Measurements from ENCODE around the gene ACTMAP. TPM values are rescaled to one million over a fixed set of nuclear protein-coding genes. Genes with fewer than 3 reads are reported as not detected.

Gene ACTMAP
- polyA plus RNA-seq, 3 donors = 4.3 to 13.0 (median 8.5) TPM

DNA sequence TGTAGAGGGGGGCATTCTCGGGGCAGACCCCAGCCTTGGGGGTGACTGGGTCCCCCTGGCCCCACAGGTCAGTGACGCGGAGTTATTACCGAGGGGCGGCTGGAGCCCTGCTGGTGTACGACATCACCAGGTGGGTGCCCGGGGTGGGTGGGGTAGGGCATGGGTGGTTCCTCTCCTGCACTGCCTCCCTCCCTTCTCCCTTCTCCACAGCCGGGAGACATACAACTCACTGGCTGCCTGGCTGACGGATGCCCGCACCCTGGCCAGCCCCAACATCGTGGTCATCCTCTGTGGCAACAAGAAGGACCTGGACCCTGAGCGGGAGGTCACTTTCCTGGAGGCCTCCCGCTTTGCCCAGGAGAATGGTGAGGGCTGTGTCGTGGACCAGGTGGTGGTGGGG is 33.4 kb upstream of the ACTMAP start:
- DNase-seq = no peak
- H3K79me2 ChIP-seq (ENCODE audit: insufficient read depth, low read length) = peaks cover 18% of the 10 kb centered on the region
- peaks cover 5 to 7% of the 10 kb centered on the region in 2 donors for H3K4me1 ChIP-seq (ENCODE audit: control insufficient read depth in 1 of 2, insufficient read depth in 2 of 2, low read length in 2 of 2)
- H3K9ac ChIP-seq (ENCODE audit: insufficient read depth, low read length, poor library complexity, severe bottlenecking) = no peak overlapping the region
- TF ChIP-seq, protein P1, sequence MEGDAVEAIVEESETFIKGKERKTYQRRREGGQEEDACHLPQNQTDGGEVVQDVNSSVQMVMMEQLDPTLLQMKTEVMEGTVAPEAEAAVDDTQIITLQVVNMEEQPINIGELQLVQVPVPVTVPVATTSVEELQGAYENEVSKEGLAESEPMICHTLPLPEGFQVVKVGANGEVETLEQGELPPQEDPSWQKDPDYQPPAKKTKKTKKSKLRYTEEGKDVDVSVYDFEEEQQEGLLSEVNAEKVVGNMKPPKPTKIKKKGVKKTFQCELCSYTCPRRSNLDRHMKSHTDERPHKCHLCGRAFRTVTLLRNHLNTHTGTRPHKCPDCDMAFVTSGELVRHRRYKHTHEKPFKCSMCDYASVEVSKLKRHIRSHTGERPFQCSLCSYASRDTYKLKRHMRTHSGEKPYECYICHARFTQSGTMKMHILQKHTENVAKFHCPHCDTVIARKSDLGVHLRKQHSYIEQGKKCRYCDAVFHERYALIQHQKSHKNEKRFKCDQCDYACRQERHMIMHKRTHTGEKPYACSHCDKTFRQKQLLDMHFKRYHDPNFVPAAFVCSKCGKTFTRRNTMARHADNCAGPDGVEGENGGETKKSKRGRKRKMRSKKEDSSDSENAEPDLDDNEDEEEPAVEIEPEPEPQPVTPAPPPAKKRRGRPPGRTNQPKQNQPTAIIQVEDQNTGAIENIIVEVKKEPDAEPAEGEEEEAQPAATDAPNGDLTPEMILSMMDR (IDR thresholded peaks at IDR 0.05) = no peak
- H2AFZ ChIP-seq (ENCODE audit: insufficient read depth, low read depth, low read length, poor library complexity, severe bottlenecking) = no peak overlapping the region
- Mint-ChIP-seq H3K27me3 (ENCODE audit: low read depth in 3 of 3) (peaks cover 0 to 6% (median 0%) of the 10 kb centered on the region in 3 donors), H3K36me3 (peaks cover 64 to 80% of the 10 kb centered on the region in 2 donors), H3K4me3 (no peak overlapping the region), H3K27ac (peak overlapping the region in 3 of 7 donors; percentile 10 to 52 (median 18)), H3K9me3 (peaks cover 0 to 1% (median 0%) of the 10 kb centered on the region in 7 donors), H3K4me1 (peaks cover 19% of the 10 kb centered on the region)
- 100% methylated on average over 5 of the region's 14 CpGs for WGBS (ENCODE audit: insufficient coverage)
- peaks cover 34% of the 10 kb centered on the region for H4K20me1 ChIP-seq (ENCODE audit: insufficient read depth, low read length)
- intact Hi-C loops (cut with micrococcal nuclease) = no loop called here
- no peak overlapping the region for H3K4me2 ChIP-seq (replicated peaks; ENCODE audit: extremely low read depth, low read length, poor library complexity, severe bottlenecking)
- peaks cover 32 to 73% of the 10 kb centered on the region in 2 donors for H3K36me3 ChIP-seq (replicated peaks in 1 of 2; ENCODE audit: control insufficient read depth in 1 of 2, insufficient read depth in 2 of 2, low read length in 2 of 2)
- no peak overlapping the region for H3K27ac ChIP-seq (ENCODE audit: low read depth in 1 of 2, low read length in 2 of 2)
- H3K27me3 ChIP-seq (ENCODE audit: control insufficient read depth in 2 of 2, insufficient read depth in 2 of 2, low read length in 2 of 2) = no peaks in the 10 kb centered on the region
- no peaks in the 10 kb centered on the region for H3K9me3 ChIP-seq (replicated peaks in 1 of 2; ENCODE audit: control insufficient read depth in 1 of 2, insufficient read depth in 1 of 2, low read length in 2 of 2)
- H3K4me3 ChIP-seq (replicated peaks in 1 of 3; ENCODE audit: low read depth in 2 of 3, low read length in 3 of 3) = no peak overlapping the region

DNA sequence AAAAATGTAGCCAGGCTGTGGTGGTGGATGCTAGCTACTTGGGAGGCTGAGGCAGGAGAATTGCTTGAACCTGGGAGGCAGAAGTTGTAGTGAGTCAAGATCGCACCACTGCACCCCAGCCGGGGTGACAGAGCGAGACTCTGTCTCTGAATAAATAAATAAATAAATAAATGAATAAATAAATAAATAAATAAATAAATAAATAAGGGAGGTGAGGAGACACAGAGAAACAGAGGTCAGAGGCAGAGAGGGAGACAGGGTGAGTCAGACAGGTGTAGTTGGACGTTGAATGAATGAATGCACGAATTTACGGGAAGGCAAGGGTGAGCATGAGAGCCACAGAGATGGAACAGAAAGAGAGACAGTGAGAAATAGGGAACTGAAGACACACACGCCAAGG is 30.9 kb upstream of the ACTMAP start:
- no peak overlapping the region for H3K4me3 Mint-ChIP-seq
- Histone ChIP-seq H3K9ac (ENCODE audit: insufficient read depth, low read length, poor library complexity, severe bottlenecking) (no peak overlapping the region), H2AFZ (ENCODE audit: insufficient read depth, low read depth, low read length, poor library complexity, severe bottlenecking) (no peak overlapping the region), H3K4me2 (replicated peaks; ENCODE audit: extremely low read depth, low read length, poor library complexity, severe bottlenecking) (no peak overlapping the region), H4K20me1 (ENCODE audit: insufficient read depth, low read length) (peaks cover 34% of the 10 kb centered on the region), H3K79me2 (ENCODE audit: insufficient read depth, low read length) (peaks cover 21% of the 10 kb centered on the region), H3K4me3 (replicated peaks in 1 of 3; ENCODE audit: low read depth in 2 of 3, low read length in 3 of 3) (no peak overlapping the region), H3K4me1 (ENCODE audit: control insufficient read depth in 1 of 2, insufficient read depth in 2 of 2, low read length in 2 of 2) (peaks cover 19 to 22% of the 10 kb centered on the region in 2 donors), H3K27ac (ENCODE audit: low read depth in 1 of 2, low read length in 2 of 2) (no peak overlapping the region), H3K9me3 (replicated peaks in 1 of 2; ENCODE audit: control insufficient read depth in 1 of 2, insufficient read depth in 1 of 2, low read length in 2 of 2) (no peaks in the 10 kb centered on the region), H3K36me3 (replicated peaks in 1 of 2; ENCODE audit: control insufficient read depth in 1 of 2, insufficient read depth in 2 of 2, low read length in 2 of 2) (peaks cover 16 to 51% of the 10 kb centered on the region in 2 donors), H3K27me3 (ENCODE audit: control insufficient read depth in 2 of 2, insufficient read depth in 2 of 2, low read length in 2 of 2) (no peaks in the 10 kb centered on the region)
- no peak for DNase-seq
- intact Hi-C loops (cut with micrococcal nuclease) = no loop called here
- WGBS (ENCODE audit: insufficient coverage) = 60% methylated on average over 4 of the region's 7 CpGs
- H3K36me3 Mint-ChIP-seq = peaks cover 42 to 55% of the 10 kb centered on the region in 2 donors
- peaks cover 33% of the 10 kb centered on the region for H3K4me1 Mint-ChIP-seq
- H3K27ac Mint-ChIP-seq = peak overlapping the region in 1 of 7 donors; percentile 33
- peaks cover 0 to 4% (median 0%) of the 10 kb centered on the region in 3 donors for H3K27me3 Mint-ChIP-seq (ENCODE audit: low read depth in 3 of 3)
- peaks cover 0 to 1% (median 0%) of the 10 kb centered on the region in 7 donors for H3K9me3 Mint-ChIP-seq
- TF ChIP-seq, protein P1 (IDR thresholded peaks at IDR 0.05) = no peak

Data from CD14-positive monocyte (primary cell).